ENCODE measurements around the gene PTCD3.

DNA sequence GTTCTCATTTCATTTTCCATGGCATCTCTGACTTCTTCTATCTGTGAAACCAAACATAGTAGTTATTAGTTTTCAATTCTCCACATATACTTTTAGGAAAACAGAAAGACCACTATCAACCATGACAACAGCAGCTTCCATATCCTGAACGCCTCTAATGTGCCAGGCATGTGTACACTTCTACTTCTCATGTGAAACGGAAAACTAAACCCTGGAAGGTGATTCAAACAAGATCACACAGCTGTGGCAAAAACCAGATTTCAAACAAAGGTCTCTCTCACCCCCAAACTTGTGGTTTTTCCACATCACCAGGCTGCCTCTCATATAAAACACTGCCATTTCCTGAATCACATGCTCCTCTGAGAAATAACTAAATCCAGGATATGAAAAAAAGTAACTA lies 41.8 kb downstream of the PTCD3 start:
- TF ChIP-seq, protein P1, sequence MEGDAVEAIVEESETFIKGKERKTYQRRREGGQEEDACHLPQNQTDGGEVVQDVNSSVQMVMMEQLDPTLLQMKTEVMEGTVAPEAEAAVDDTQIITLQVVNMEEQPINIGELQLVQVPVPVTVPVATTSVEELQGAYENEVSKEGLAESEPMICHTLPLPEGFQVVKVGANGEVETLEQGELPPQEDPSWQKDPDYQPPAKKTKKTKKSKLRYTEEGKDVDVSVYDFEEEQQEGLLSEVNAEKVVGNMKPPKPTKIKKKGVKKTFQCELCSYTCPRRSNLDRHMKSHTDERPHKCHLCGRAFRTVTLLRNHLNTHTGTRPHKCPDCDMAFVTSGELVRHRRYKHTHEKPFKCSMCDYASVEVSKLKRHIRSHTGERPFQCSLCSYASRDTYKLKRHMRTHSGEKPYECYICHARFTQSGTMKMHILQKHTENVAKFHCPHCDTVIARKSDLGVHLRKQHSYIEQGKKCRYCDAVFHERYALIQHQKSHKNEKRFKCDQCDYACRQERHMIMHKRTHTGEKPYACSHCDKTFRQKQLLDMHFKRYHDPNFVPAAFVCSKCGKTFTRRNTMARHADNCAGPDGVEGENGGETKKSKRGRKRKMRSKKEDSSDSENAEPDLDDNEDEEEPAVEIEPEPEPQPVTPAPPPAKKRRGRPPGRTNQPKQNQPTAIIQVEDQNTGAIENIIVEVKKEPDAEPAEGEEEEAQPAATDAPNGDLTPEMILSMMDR (IDR thresholded peaks at IDR 0.05; ENCODE audit: poor library complexity, severe bottlenecking) = no peak
- TF ChIP-seq MXI1 (conservative IDR thresholded peaks at IDR 0.05; ENCODE audit: poor library complexity, severe bottlenecking) (no peak), EZH2 (IDR thresholded peaks at IDR 0.05; ENCODE audit: borderline replicate concordance, insufficient read depth, low read length, poor library complexity, severe bottlenecking) (no peak), RAD21 (conservative IDR thresholded peaks at IDR 0.05) (no peak), TAF1 (IDR thresholded peaks at IDR 0.05; ENCODE audit: low read depth) (no peak)
